ENCODE results near the gene MRGPRX2. TPM values are rescaled to one million over a fixed set of nuclear protein-coding genes. Genes with fewer than 3 reads are reported as not detected.

Gene MRGPRX2
- total RNA-seq, 1 experiment from 2014 or later = not detected

GRCh38 chr11:19072464-19072863 is 11.9 kb upstream of the MRGPRX2 start:
- H3K4me1 Mint-ChIP-seq (ENCODE audit: low read depth, unreplicated experiment) = peaks cover 21% of the 10 kb centered on the region
- no peak for DNase-seq
- no peaks in the 10 kb centered on the region; the same call in 1 of the 2 replicates for H3K4me1 ChIP-seq
- no peak overlapping the region for H3K27ac Mint-ChIP-seq (ENCODE audit: unreplicated experiment)
- ChIA-PET POLR2A (no interaction called here), CTCF (no interaction called here)
- H3K36me3 Mint-ChIP-seq (ENCODE audit: insufficient read depth, unreplicated experiment) = no peaks in the 10 kb centered on the region
- TF ChIP-seq, protein P1, sequence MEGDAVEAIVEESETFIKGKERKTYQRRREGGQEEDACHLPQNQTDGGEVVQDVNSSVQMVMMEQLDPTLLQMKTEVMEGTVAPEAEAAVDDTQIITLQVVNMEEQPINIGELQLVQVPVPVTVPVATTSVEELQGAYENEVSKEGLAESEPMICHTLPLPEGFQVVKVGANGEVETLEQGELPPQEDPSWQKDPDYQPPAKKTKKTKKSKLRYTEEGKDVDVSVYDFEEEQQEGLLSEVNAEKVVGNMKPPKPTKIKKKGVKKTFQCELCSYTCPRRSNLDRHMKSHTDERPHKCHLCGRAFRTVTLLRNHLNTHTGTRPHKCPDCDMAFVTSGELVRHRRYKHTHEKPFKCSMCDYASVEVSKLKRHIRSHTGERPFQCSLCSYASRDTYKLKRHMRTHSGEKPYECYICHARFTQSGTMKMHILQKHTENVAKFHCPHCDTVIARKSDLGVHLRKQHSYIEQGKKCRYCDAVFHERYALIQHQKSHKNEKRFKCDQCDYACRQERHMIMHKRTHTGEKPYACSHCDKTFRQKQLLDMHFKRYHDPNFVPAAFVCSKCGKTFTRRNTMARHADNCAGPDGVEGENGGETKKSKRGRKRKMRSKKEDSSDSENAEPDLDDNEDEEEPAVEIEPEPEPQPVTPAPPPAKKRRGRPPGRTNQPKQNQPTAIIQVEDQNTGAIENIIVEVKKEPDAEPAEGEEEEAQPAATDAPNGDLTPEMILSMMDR (IDR thresholded peaks at IDR 0.05; ENCODE audit: insufficient read depth in 1 of 2, low read depth in 1 of 2, low read length in 1 of 2, severe bottlenecking in 1 of 2, unreplicated experiment in 1 of 2) = no peak
- H3K9me3 ChIP-seq = peaks cover 7% of the 10 kb centered on the region
- H3K9me3 Mint-ChIP-seq (ENCODE audit: unreplicated experiment) = no peaks in the 10 kb centered on the region
- no peaks in the 10 kb centered on the region for H3K27me3 ChIP-seq (replicated peaks; ENCODE audit: control insufficient read depth, insufficient read depth, low read length)
- no TSS peak for BruUV-seq (replicated peaks)
- intact Hi-C loops (cut with micrococcal nuclease; ENCODE audit: unreplicated experiment) = loop anchor here (5.0 to 10.0 kb wide), 2 partner anchors 170 to 832 kb away; partner anchors contain the start of gene E2F8
- no peaks in the 10 kb centered on the region for H3K36me3 ChIP-seq (ENCODE audit: control insufficient read depth, insufficient read depth, low read length)
- H3K27me3 Mint-ChIP-seq (ENCODE audit: insufficient read depth, unreplicated experiment) = peaks cover 5% of the 10 kb centered on the region
- H3K4me3 Mint-ChIP-seq (ENCODE audit: unreplicated experiment) = no peak overlapping the region
- H3K4me3 ChIP-seq (ENCODE audit: low read depth, low read length) = no peak overlapping the region

- Histone ChIP-seq H3K36me3 (ENCODE audit: control insufficient read depth, insufficient read depth, low read length) (no peaks in the 10 kb centered on the region), H3K9me3 (peaks cover 9% of the 10 kb centered on the region), H3K4me3 (ENCODE audit: low read depth, low read length) (no peak overlapping the region), H3K27me3 (replicated peaks; ENCODE audit: control insufficient read depth, insufficient read depth, low read length) (no peaks in the 10 kb centered on the region), H3K4me1 (no peaks in the 10 kb centered on the region; the same call in 1 of the 2 replicates)
- TF ChIP-seq, protein P1 (IDR thresholded peaks at IDR 0.05; ENCODE audit: insufficient read depth in 1 of 2, low read depth in 1 of 2, low read length in 1 of 2, severe bottlenecking in 1 of 2, unreplicated experiment in 1 of 2) = peak; percentile 99
- H3K4me1 Mint-ChIP-seq (ENCODE audit: low read depth, unreplicated experiment) = peaks cover 15% of the 10 kb centered on the region
- no peaks in the 10 kb centered on the region for H3K9me3 Mint-ChIP-seq (ENCODE audit: unreplicated experiment)
- no peaks in the 10 kb centered on the region for H3K36me3 Mint-ChIP-seq (ENCODE audit: insufficient read depth, unreplicated experiment)
- ChIA-PET POLR2A (interaction anchor here (0.7 kb wide), 1 partner anchor 11 kb away, joined by 6 read pairs; no protein-coding TSS in a partner anchor), CTCF (interaction anchor here (0.6 to 1.5 kb wide), 14 partner anchors 10 to 719 kb away, joined by 3 to 7 read pairs (median 3); partner anchors contain the start of genes MRGPRX2 and ZDHHC13)
- intact Hi-C loops (cut with micrococcal nuclease; ENCODE audit: unreplicated experiment) = loop anchor here (1.0 to 10.0 kb wide), 6 partner anchors 171 to 834 kb away; partner anchors contain the start of gene E2F8
- H3K4me3 Mint-ChIP-seq (ENCODE audit: unreplicated experiment) = peak overlapping the region; percentile 29
- peaks cover 8% of the 10 kb centered on the region for H3K27me3 Mint-ChIP-seq (ENCODE audit: insufficient read depth, unreplicated experiment)
- peak; percentile 83 to 84 for DNase-seq
- BruUV-seq (replicated peaks) = no TSS peak
- H3K27ac Mint-ChIP-seq (ENCODE audit: unreplicated experiment) = no peak overlapping the region
Measured at GRCh38 chr11:19071255-19071654, 10.7 kb upstream of the MRGPRX2 start.

- Mint-ChIP-seq H3K36me3 (ENCODE audit: insufficient read depth, unreplicated experiment) (no peaks in the 10 kb centered on the region), H3K27me3 (ENCODE audit: insufficient read depth, unreplicated experiment) (peaks cover 6% of the 10 kb centered on the region), H3K4me3 (ENCODE audit: unreplicated experiment) (no peak overlapping the region), H3K4me1 (ENCODE audit: low read depth, unreplicated experiment) (no peaks in the 10 kb centered on the region), H3K27ac (ENCODE audit: unreplicated experiment) (no peak overlapping the region), H3K9me3 (ENCODE audit: unreplicated experiment) (no peaks in the 10 kb centered on the region)
- ChIA-PET CTCF (no interaction called here), POLR2A (interaction anchor here (0.6 kb wide), 1 partner anchor 12 kb away, joined by 6 read pairs; no protein-coding TSS in a partner anchor)
- DNase-seq = no peak
- intact Hi-C loops (cut with micrococcal nuclease; ENCODE audit: unreplicated experiment) = loop anchor here (5.0 kb wide), 1 partner anchor 213 kb away; no protein-coding TSS in a partner anchor
- Histone ChIP-seq H3K9me3 (no peaks in the 10 kb centered on the region), H3K4me3 (ENCODE audit: low read depth, low read length) (no peak overlapping the region), H3K4me1 (no peaks in the 10 kb centered on the region; the same call in 1 of the 2 replicates), H3K36me3 (ENCODE audit: control insufficient read depth, insufficient read depth, low read length) (no peaks in the 10 kb centered on the region), H3K27me3 (replicated peaks; ENCODE audit: control insufficient read depth, insufficient read depth, low read length) (no peaks in the 10 kb centered on the region)
- TF ChIP-seq, protein P1 (IDR thresholded peaks at IDR 0.05; ENCODE audit: insufficient read depth in 1 of 2, low read depth in 1 of 2, low read length in 1 of 2, severe bottlenecking in 1 of 2, unreplicated experiment in 1 of 2) = no peak
- BruUV-seq (replicated peaks) = no TSS peak
Measured at GRCh38 chr11:19059833-19060232, 684 bp downstream of the MRGPRX2 start.

All from Caco-2 (cell line).